PC-3 (cell line): ENCODE results near the gene CALHM1.

Source experiments
- EZH2phosphoT487 ChIP-seq: fragments of 300-600 bp; sonication (generic); IDR thresholded peaks from 2 replicates; pipeline ENCODE4 v1.6.1; 2018; ENCODE audit warnings: mild to moderate bottlenecking, antibody characterized with exemption, low read length, borderline replicate concordance
- TF ChIP-seq, protein P1 (sequence below): fragments of 300-600 bp; sonication (generic); conservative IDR thresholded peaks from 2 replicates; pipeline ENCODE4 v1.5.1; 2017; ENCODE audit warnings: antibody characterized with exemption, low read depth, mild to moderate bottlenecking, low read length

- TF ChIP-seq, protein P1, sequence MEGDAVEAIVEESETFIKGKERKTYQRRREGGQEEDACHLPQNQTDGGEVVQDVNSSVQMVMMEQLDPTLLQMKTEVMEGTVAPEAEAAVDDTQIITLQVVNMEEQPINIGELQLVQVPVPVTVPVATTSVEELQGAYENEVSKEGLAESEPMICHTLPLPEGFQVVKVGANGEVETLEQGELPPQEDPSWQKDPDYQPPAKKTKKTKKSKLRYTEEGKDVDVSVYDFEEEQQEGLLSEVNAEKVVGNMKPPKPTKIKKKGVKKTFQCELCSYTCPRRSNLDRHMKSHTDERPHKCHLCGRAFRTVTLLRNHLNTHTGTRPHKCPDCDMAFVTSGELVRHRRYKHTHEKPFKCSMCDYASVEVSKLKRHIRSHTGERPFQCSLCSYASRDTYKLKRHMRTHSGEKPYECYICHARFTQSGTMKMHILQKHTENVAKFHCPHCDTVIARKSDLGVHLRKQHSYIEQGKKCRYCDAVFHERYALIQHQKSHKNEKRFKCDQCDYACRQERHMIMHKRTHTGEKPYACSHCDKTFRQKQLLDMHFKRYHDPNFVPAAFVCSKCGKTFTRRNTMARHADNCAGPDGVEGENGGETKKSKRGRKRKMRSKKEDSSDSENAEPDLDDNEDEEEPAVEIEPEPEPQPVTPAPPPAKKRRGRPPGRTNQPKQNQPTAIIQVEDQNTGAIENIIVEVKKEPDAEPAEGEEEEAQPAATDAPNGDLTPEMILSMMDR: no peak
- TF ChIP-seq EZH2phosphoT487: no peak
Observed at GRCh38 chr10:103457176-103457712, 1.5 kb downstream of the CALHM1 start.
